Spleen (tissue), 11 donors: ENCODE measurements around the gene DUSP18. TPM values are rescaled to one million over a fixed set of nuclear protein-coding genes. Genes with fewer than 3 reads are reported as not detected.

Experiments
- DNase-seq: peaks from one replicate; pipeline ENCODE4 v3.0.0-alpha.2; 2020
- H3K27ac ChIP-seq, 8 donors: fragments of 200-600 bp; sonication (generic) in 7 of 8; 1 replicate in 4 of 8; 2 replicates in 4 of 8; pipeline versions ENCODE4 v1.5.0 to v1.8.0; 2016 to 2021; ENCODE audit warnings: inconsistent platforms in 4 of 8, mild to moderate bottlenecking in 4 of 8, moderate library complexity in 1 of 8
- H3K27me3 ChIP-seq, 7 donors: fragments of 200-600 bp; sonication (generic) in 6 of 7; replicated peaks in 1 of 7; 1 replicate in 4 of 7; 2 replicates in 3 of 7; pipeline versions ENCODE4 v1.5.0 to v1.8.0; 2016 to 2021; ENCODE audit warnings: inconsistent platforms in 3 of 7, mild to moderate bottlenecking in 1 of 7
- H3K36me3 ChIP-seq, 6 donors: fragments of 200-600 bp; sonication (generic) in 5 of 6; 1 replicate in 4 of 6; 2 replicates in 2 of 6; pipeline versions ENCODE4 v1.5.0 to v1.8.0; 2016 to 2021; ENCODE audit warnings: inconsistent platforms in 2 of 6
- H3K4me1 ChIP-seq, 6 donors: fragments of 200-600 bp; sonication (generic) in 5 of 6; 1 replicate in 3 of 6; 2 replicates in 3 of 6; pipeline versions ENCODE4 v1.5.0 to v1.8.0; 2016 to 2021; ENCODE audit warnings: inconsistent platforms in 3 of 6
- H3K4me3 ChIP-seq, 8 donors: fragments of 200-600 bp; sonication (generic) in 7 of 8; 1 replicate in 4 of 8; 2 replicates in 4 of 8; pipeline versions ENCODE4 v1.5.0 to v1.8.0; 2016 to 2021; ENCODE audit warnings: inconsistent platforms in 4 of 8, mild to moderate bottlenecking in 4 of 8, moderate library complexity in 2 of 8
- H3K9me3 ChIP-seq, 8 donors: fragments of 200-600 bp; sonication (generic) in 7 of 8; 1 replicate in 4 of 8; 2 replicates in 4 of 8; pipeline versions ENCODE4 v1.5.0 to v1.8.0; 2016 to 2021; ENCODE audit warnings: inconsistent platforms in 4 of 8
- CTCF ChIP-seq, 11 experiments: fragments of 200-600 bp in 7 of 11; fragments of 450-650 bp in 4 of 11; sonication (generic) in 4 of 11; IDR thresholded peaks in 8 of 11; conservative IDR thresholded peaks in 3 of 11; 1 replicate in 7 of 11; 2 replicates in 4 of 11; pipeline versions ENCODE4 v1.4.0 to v1.8.0; 2016 to 2021; ENCODE audit warnings: antibody characterized with exemption in 11 of 11, inconsistent platforms in 4 of 11, mild to moderate bottlenecking in 1 of 11
- POLR2A ChIP-seq, 3 donors: fragments of 450-650 bp; IDR thresholded peaks; one replicate each; pipeline ENCODE4 v1.5.1; 2017; ENCODE audit warnings: antibody characterized with exemption in 3 of 3, mild to moderate bottlenecking in 1 of 3
- POLR2AphosphoS5 ChIP-seq, 3 donors: sonication (generic); formaldehyde crosslinking; IDR thresholded peaks; one replicate each; pipeline ENCODE4 v1.5.1; 2017; ENCODE audit warnings: antibody characterized with exemption in 3 of 3
- WGBS, 5 donors: extraction: QIAGEN DNeasy Blood & Tissue Kit in 3 of 5; methylation state at CpG; one replicate each; pipeline versions ENCODE4 v1.1.5 to v1.1.7; 2013 to 2018; 5-methylcytosine and 5-hydroxymethylcytosine counted together
- intact Hi-C: fragments of 100-400 bp; cut with DNase I; formaldehyde crosslinking; loops from one replicate; pipeline ENCODE4 v1.15.0; 2023; ENCODE audit warnings: low total_unique reads
- polyA plus RNA-seq, 3 donors: library from polyadenylated mRNA; stranded (reverse); fragments of 200-250 nt; gene quantifications; one replicate each; pipeline ENCODE4 v1.2.1, GENCODE V29; 2013
- total RNA-seq, 7 donors: library from RNA; depleted of rRNA in 3 of 7; stranded (reverse); fragments of >200 nt in 3 of 7; fragmentation: NEBNext Ultra II Directional in 4 of 7; extraction: Animal tissue kit (Norgen Biotek cat#: 25700) in 4 of 7; gene quantifications; one replicate each; pipeline versions ENCODE4 v1.1.0 to v1.2.1, GENCODE V29; 2016 to 2021
- donor health status: healthy with polysubstance abuse.
- donor health status: DM: no; HTN: no; CAD: no; lungs with moderate emphysema.
- donor health status: DM: no; HTN: no; CAD: no.
- donor health status: Bipolar disorder and iron deficiency.
- donor health status: healthy.
- donor health status: DM: no; HTN: no; CAD: no.
- donor health status: DM: yes; HTN: yes; CAD: no.

DUSP18 gene
- total and polyA plus RNA-seq, 10 donors, result 1.5 to 16.3 (median 10.5) TPM

DNA sequence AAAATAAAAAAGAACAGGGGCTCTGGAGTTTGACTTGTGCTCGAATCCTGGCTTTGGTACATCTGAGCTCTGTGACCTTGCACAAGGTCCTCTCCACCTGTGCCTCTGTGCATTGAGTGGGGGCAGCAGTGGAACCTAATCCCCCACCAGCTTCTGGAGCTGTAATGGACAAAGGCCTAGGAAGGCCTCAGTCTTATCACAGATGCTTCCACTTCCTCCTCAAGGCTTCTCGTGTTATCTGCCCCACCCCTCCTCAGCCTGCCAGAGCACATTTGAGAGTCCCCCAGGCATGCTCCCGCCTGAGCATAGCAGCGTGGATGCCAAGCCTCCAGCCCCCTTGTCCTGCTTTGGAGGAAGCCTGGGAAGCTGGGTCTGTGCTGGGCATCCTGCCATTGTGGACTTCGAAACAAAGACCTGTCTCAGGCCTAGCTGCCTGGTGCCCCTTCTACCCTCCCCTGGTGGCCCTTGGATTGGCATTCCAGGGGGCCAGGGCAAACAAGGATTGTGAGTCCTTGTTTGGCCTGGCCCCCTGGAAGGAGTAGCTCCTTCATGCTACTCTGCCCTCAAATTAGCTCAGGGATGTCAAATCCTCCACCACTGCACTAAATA is 17.1 kb downstream of the DUSP18 start:
- peaks cover 0 to 5% (median 2%) of the 10 kb centered on the region in 6 donors for H3K4me1 ChIP-seq
- no peak for TF ChIP-seq POLR2AphosphoS5 (IDR thresholded peaks at IDR 0.05)
- no peak for TF ChIP-seq POLR2A (IDR thresholded peaks at IDR 0.05)
- no peak for TF ChIP-seq CTCF (IDR thresholded peaks at IDR 0.05 in 8 of 11, conservative IDR thresholded peaks at IDR 0.05 in 3 of 11)
- WGBS, 5 donors, result 59 to 73% (median 68%) methylated on average over 4 to 5 of the region's 5 CpGs
- no peak overlapping the region for H3K27ac ChIP-seq
- H3K9me3 ChIP-seq, result no peaks in the 10 kb centered on the region
- intact Hi-C loops, result no loop called here
- H3K27me3 ChIP-seq, result no peaks in the 10 kb centered on the region
- DNase-seq, result no peak
- no peak overlapping the region for H3K4me3 ChIP-seq
- H3K36me3 ChIP-seq, result peaks cover 0 to 26% (median 0%) of the 10 kb centered on the region in 6 donors

GRCh38 chr22:30649430-30650007 is 18.2 kb downstream of the DUSP18 start:
- WGBS, 5 donors, result 14 to 40% (median 25%) methylated on average over 5 to 7 of the region's 7 CpGs
- peaks cover 0 to 23% (median 0%) of the 10 kb centered on the region in 6 donors for H3K36me3 ChIP-seq
- H3K27me3 ChIP-seq, result no peaks in the 10 kb centered on the region
- H3K9me3 ChIP-seq, result no peaks in the 10 kb centered on the region
- H3K4me1 ChIP-seq, result peaks cover 0 to 5% (median 2%) of the 10 kb centered on the region in 6 donors
- intact Hi-C loops, result no loop called here
- no peak for DNase-seq
- no peak overlapping the region for H3K4me3 ChIP-seq
- H3K27ac ChIP-seq, result no peak overlapping the region
- no peak for TF ChIP-seq POLR2A (IDR thresholded peaks at IDR 0.05)

GRCh38 chr22:30648825-30649224 is 18.9 kb downstream of the DUSP18 start:
- no peak for DNase-seq
- 88 to 100% (median 95%) methylated on average over 3 of the region's 3 CpGs for WGBS, 5 donors
- Histone ChIP-seq H3K27me3 (no peaks in the 10 kb centered on the region), H3K9me3 (no peaks in the 10 kb centered on the region), H3K36me3 (peaks cover 0 to 17% (median 0%) of the 10 kb centered on the region in 6 donors), H3K4me1 (peaks cover 0 to 5% (median 2%) of the 10 kb centered on the region in 6 donors), H3K4me3 (no peak overlapping the region), H3K27ac (no peak overlapping the region)
- intact Hi-C loops, result no loop called here
- TF ChIP-seq CTCF (IDR thresholded peaks at IDR 0.05 in 8 of 11, conservative IDR thresholded peaks at IDR 0.05 in 3 of 11) (no peak), POLR2AphosphoS5 (IDR thresholded peaks at IDR 0.05) (no peak), POLR2A (IDR thresholded peaks at IDR 0.05) (no peak)

- WGBS, 5 donors, result 72 to 94% (median 76%) methylated on average over 3 of the region's 3 CpGs
- TF ChIP-seq POLR2A (IDR thresholded peaks at IDR 0.05), result no peak
- TF ChIP-seq POLR2AphosphoS5 (IDR thresholded peaks at IDR 0.05), result no peak
- no peak for TF ChIP-seq CTCF (IDR thresholded peaks at IDR 0.05 in 8 of 11, conservative IDR thresholded peaks at IDR 0.05 in 3 of 11)
- intact Hi-C loops, result no loop called here
These were observed 20.1 kb downstream of the DUSP18 start for GRCh38 chr22:30647536-30647935.

More at GRCh38 chr22:30647536-30647935, 20.1 kb downstream of the DUSP18 start:
- H3K27me3 ChIP-seq, result no peaks in the 10 kb centered on the region
- peaks cover 0 to 16% (median 0%) of the 10 kb centered on the region in 6 donors for H3K36me3 ChIP-seq
- no peaks in the 10 kb centered on the region for H3K9me3 ChIP-seq
- no peak for DNase-seq
- no peak overlapping the region for H3K27ac ChIP-seq
- peaks cover 0 to 5% (median 2%) of the 10 kb centered on the region in 6 donors for H3K4me1 ChIP-seq
- no peak overlapping the region for H3K4me3 ChIP-seq
